SIG-M5 treated with dmso at 0.1 percent for 504 hours (cell line): Measurements from ENCODE around the gene CLIC6.

Experiments
- DNase-seq: peaks from one replicate; lab custom pipeline; 2025; ENCODE audit not compliant: unreplicated experiment; lab: John Stamatoyannopoulos, UW

CLIC6 gene

DNA sequence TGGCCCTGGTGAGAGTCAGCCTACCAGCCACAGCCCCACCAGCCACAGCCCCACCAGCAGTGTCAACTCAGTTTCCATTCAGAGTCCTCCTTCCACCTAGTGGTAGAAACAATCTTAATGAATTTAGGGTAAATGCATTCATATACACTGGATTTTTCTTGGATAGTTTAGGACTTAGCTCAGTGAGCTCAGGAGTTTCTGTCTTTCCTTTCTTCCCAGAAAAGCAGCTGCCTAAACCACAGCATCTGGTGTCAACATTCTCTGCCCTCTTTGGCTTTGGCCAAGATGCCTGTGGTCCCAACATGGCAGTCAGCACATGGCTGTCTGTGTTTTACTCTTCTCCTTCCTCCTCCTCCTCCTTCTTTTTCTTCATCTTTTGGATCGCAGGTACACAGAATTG is 94.0 kb downstream of the CLIC6 start:
- DNase-seq, result no peak

GRCh38 chr21:34764715-34765284 is 96.0 kb downstream of the CLIC6 start:
- DNase-seq, result no peak

DNA sequence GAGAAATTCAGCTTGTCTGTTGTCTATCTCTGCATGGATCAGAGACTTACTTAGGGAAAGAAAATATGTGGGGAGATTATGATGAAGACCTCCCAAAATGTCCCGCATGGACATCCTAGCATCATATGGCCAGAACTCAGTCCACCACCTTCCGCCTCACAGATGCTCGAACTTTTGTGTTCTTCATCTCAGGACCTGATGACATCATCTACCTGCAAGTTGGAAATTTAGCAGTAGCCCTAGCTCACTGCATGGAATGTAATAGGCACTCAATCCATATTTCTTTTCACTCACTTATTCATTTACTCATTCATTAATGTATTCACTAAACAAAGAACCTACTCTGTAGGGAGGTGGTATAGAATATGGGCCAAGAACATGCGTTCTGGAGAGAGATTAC is 96.8 kb downstream of the CLIC6 start:
- DNase-seq, result no peak

DNA sequence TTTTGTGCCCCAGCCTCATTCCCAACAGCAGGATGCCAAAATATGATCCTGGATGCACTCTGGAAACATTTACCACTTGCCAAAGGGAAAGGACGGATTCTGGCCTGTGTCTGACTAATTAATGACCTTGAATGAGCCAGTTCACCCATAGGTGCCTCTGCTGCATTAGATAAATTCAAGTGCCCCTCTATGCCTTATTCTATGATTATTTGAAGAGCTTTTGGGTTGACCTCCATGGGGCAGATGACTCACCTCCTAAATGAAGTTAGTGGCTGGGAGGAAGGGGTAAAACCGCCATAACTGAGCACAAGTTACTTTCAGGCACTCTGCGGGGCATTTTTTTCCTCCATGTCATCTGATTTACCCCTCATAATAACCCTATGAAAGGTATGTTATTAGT is 98.1 kb downstream of the CLIC6 start:
- DNase-seq, result no peak
